HEK293 (cell line): ENCODE results near the gene SPAST.

Experiments
- CTCF ChIP-seq: fragments of 450-650 bp; formaldehyde crosslinking; IDR thresholded peaks from 2 replicates; pipeline ENCODE4 v1.5.1; 2016; ENCODE audit warnings: missing biosample characterization, missing genetic modification characterization
- HOXA7 ChIP-seq: sonication (generic); formaldehyde crosslinking; IDR thresholded peaks from 2 replicates; pipeline ENCODE4 v1.8.1; 2022; ENCODE audit warnings: missing genetic modification reagents, borderline replicate concordance
- ZFP3 ChIP-seq: fragments of 450-650 bp; formaldehyde crosslinking; IDR thresholded peaks from 2 replicates; pipeline ENCODE4 v1.5.1; 2016; ENCODE audit warnings: low read depth, missing biosample characterization, missing genetic modification characterization
- ZNF580 ChIP-seq: fragments of 450-650 bp; formaldehyde crosslinking; IDR thresholded peaks from 2 replicates; pipeline ENCODE4 v1.5.1; 2016; ENCODE audit warnings: missing biosample characterization, missing genetic modification characterization
- ZNF76 ChIP-seq: fragments of 450-650 bp; formaldehyde crosslinking; IDR thresholded peaks from 2 replicates; pipeline ENCODE4; 2016; ENCODE audit warnings: low read depth, missing biosample characterization, missing genetic modification characterization, borderline replicate concordance
- TF ChIP-seq, protein P1 (sequence below): fragments of 450-650 bp; formaldehyde crosslinking; IDR thresholded peaks from 2 replicates; pipeline ENCODE4 v1.5.1; 2017; ENCODE audit warnings: missing biosample characterization, missing genetic modification characterization

GRCh38 chr2:32074134-32074506 lies 10.8 kb downstream of the SPAST start:
- TF ChIP-seq HOXA7 (no peak), CTCF (tag by site-specific recombination) (no peak), ZNF580 (tag by site-specific recombination) (no peak), ZFP3 (tag by site-specific recombination) (no peak), ZNF76 (no peak)
- TF ChIP-seq, protein P1, sequence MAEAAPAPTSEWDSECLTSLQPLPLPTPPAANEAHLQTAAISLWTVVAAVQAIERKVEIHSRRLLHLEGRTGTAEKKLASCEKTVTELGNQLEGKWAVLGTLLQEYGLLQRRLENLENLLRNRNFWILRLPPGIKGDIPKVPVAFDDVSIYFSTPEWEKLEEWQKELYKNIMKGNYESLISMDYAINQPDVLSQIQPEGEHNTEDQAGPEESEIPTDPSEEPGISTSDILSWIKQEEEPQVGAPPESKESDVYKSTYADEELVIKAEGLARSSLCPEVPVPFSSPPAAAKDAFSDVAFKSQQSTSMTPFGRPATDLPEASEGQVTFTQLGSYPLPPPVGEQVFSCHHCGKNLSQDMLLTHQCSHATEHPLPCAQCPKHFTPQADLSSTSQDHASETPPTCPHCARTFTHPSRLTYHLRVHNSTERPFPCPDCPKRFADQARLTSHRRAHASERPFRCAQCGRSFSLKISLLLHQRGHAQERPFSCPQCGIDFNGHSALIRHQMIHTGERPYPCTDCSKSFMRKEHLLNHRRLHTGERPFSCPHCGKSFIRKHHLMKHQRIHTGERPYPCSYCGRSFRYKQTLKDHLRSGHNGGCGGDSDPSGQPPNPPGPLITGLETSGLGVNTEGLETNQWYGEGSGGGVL (tag by site-specific recombination), result no peak
